ENCODE data around the gene EIF5A.
"Not testable (repeated sequence)": the region's sequence is repeated elsewhere in the genome, so short reads cannot be mapped to it uniquely, and the experiment has no call there.

DNA sequence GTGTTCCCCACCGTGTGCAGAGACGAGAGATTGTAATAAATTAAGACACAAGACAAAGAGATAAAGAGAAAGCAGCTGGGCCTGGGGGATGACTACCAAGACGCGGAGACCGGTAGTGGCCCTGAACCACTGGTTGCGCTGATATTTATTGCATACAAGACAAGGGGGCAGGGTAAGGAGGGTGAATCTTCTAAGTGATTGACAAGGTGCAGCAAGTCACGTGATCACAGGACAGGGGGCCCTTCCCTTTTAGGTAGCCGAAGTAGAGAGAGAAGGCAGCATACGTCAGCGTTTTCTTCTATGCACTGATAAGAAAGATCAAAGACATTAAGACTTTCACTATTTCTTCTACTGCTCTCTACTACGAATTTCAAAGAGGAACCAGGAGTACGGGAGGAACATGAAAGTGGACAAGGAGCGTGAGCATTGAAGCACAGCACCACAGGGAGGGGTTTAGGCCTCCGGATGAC lies 25.2 kb downstream of the EIF5A start:
- not testable (repeated sequence) for TF ChIP-seq ZFP30 (CRISPR knock-in tag; IDR thresholded peaks at IDR 0.05; ENCODE audit: borderline replicate concordance); PHF21A (IDR thresholded peaks at IDR 0.05; ENCODE audit: borderline replicate concordance, low read depth)
- TF ChIP-seq, protein P1, sequence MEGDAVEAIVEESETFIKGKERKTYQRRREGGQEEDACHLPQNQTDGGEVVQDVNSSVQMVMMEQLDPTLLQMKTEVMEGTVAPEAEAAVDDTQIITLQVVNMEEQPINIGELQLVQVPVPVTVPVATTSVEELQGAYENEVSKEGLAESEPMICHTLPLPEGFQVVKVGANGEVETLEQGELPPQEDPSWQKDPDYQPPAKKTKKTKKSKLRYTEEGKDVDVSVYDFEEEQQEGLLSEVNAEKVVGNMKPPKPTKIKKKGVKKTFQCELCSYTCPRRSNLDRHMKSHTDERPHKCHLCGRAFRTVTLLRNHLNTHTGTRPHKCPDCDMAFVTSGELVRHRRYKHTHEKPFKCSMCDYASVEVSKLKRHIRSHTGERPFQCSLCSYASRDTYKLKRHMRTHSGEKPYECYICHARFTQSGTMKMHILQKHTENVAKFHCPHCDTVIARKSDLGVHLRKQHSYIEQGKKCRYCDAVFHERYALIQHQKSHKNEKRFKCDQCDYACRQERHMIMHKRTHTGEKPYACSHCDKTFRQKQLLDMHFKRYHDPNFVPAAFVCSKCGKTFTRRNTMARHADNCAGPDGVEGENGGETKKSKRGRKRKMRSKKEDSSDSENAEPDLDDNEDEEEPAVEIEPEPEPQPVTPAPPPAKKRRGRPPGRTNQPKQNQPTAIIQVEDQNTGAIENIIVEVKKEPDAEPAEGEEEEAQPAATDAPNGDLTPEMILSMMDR (IDR thresholded peaks at IDR 0.05 in 2 of 3, conservative IDR thresholded peaks at IDR 0.05 in 1 of 3; ENCODE audit: insufficient read depth in 2 of 3, low read depth in 1 of 3, low read length in 3 of 3) = not testable (repeated sequence)
- TF ChIP-seq, protein P2, sequence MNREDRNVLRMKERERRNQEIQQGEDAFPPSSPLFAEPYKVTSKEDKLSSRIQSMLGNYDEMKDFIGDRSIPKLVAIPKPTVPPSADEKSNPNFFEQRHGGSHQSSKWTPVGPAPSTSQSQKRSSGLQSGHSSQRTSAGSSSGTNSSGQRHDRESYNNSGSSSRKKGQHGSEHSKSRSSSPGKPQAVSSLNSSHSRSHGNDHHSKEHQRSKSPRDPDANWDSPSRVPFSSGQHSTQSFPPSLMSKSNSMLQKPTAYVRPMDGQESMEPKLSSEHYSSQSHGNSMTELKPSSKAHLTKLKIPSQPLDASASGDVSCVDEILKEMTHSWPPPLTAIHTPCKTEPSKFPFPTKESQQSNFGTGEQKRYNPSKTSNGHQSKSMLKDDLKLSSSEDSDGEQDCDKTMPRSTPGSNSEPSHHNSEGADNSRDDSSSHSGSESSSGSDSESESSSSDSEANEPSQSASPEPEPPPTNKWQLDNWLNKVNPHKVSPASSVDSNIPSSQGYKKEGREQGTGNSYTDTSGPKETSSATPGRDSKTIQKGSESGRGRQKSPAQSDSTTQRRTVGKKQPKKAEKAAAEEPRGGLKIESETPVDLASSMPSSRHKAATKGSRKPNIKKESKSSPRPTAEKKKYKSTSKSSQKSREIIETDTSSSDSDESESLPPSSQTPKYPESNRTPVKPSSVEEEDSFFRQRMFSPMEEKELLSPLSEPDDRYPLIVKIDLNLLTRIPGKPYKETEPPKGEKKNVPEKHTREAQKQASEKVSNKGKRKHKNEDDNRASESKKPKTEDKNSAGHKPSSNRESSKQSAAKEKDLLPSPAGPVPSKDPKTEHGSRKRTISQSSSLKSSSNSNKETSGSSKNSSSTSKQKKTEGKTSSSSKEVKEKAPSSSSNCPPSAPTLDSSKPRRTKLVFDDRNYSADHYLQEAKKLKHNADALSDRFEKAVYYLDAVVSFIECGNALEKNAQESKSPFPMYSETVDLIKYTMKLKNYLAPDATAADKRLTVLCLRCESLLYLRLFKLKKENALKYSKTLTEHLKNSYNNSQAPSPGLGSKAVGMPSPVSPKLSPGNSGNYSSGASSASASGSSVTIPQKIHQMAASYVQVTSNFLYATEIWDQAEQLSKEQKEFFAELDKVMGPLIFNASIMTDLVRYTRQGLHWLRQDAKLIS (CRISPR knock-in tag; IDR thresholded peaks at IDR 0.05) = not testable (repeated sequence)
